IPS-18c (cell line): ENCODE measurements around the gene HVCN1.
A peak's percentile ranks its signal among the peaks of the same experiment; 100 is the strongest.
"Not testable (repeated sequence)": the region's sequence is repeated elsewhere in the genome, so short reads cannot be mapped to it uniquely, and the experiment has no call there.

ENCODE experiments used
- H3K4me3 ChIP-seq: 2 replicates; pipeline ENCODE4 v1.7.0; 2013; ENCODE audit warnings: low read depth, mild to moderate bottlenecking, low read length, moderate library complexity; ENCODE audit not compliant: insufficient read depth
- H3K9me3 ChIP-seq: one replicate; pipeline ENCODE4 v1.6.1; 2013; ENCODE audit warnings: mild to moderate bottlenecking, low read length, moderate library complexity; ENCODE audit not compliant: control insufficient read depth, insufficient read depth

The HVCN1 gene, protein sequence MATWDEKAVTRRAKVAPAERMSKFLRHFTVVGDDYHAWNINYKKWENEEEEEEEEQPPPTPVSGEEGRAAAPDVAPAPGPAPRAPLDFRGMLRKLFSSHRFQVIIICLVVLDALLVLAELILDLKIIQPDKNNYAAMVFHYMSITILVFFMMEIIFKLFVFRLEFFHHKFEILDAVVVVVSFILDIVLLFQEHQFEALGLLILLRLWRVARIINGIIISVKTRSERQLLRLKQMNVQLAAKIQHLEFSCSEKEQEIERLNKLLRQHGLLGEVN

DNA sequence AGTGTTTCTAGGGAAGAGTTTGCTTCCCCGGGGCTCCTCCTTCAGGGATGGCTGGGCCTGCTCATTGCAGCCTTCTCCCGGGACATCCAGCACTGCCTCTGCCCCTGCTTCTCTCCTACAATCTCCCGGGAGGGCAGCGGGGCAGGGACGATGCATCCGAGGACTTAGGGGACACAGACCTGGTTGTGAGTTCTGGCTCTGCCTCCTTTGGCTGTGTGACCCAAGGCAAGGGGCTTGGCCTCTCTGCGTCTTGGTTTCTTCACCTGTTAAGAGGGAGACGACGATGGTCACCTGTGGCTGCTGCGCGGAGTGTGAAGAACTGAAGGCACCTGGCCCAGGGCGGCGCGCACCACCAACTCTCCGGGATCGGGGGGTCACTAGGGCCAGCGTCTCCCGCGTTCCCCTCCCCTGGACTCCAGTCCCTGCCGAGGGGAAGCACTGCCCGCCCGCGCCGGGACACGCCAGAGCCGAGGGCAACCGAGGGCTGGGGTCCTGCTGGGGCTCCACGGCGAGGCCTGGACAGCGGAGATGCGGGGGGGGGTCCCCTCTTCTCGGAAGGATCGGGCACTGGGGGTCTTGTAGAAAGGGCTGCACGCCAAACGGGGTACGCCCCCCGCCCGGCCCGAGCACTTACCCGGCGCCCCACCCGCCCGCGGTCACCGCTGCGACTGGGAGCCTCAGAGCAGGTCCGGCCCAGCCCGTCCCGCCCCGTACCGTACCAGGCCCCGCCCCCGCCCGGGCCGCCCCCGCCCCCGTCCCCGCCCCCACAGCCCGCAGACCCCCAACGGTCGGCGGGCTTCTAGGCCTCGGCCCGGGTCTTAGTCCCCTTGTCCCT is at the start of gene HVCN1:
HVCN1 (minus strand) TSS at position 670 of the 835 bp plus-strand sequence. CDS start 5,870 bp downstream, outside the sequence.
- Histone ChIP-seq H3K9me3 (no peaks in the 10 kb centered on the region), H3K4me3 (peak within 1 kb of the TSS; percentile 69)

DNA sequence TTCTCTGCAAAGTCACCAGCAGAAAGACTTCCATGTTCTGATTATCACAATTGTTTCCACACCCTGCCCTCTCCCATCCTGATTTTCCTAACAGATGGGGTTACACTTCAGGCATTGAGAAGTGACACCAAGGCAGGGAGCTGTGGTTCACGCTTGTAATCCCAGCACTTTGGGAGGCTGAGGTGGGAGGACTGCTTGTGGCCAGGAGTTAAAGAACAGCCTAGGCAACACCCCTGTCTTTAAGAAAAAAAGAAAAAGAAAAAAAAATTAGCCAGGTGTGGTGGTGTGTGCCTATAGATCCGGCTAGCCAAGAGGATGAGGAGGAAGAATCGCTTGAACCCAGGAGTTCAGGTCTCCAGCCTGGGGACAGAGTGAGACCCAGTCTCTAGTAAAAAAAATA is 48.6 kb upstream of the HVCN1 start:
- Histone ChIP-seq H3K9me3 (no peaks in the 10 kb centered on the region), H3K4me3 (no peak overlapping the region)

DNA sequence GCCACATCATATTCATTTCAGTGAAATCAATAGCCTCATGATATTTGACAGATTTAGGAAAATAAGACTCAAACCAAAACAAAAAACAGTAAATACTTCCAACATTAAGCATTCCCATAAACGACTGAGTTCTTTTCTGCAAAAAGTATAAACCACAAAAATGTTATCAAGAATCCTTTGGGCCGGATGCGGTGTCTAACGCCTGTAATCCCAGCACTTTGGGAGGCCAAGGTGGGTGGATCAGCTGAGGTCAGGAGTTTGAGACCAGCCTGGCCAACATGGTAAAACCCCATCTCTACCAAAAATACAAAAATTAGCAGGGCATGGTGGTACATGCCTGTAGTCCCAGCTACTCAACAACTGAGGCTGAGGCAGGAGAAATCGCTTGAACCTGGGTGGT is 48.1 kb upstream of the HVCN1 start:
- not testable (repeated sequence) for H3K9me3 ChIP-seq, H3K4me3 ChIP-seq

DNA sequence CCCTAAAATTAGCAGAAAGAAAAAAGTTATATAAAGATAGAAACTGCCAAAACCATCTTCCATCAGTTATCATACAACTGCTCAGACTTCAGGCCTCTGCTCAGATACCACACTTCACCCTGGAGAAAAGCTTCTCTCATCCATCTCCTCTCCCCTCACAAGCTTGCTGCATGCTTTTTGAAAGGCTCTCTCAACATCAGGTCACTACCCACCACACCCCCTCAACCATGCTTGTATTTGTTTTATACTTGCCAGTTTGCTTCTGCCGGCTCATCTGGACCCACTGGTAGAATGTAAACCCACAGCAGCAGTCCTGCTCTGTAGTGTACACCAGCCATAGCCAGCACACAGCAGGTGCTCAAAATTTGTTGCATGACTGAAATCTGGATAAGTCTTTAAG is 45.0 kb upstream of the HVCN1 start:
- no peaks in the 10 kb centered on the region for H3K9me3 ChIP-seq

DNA sequence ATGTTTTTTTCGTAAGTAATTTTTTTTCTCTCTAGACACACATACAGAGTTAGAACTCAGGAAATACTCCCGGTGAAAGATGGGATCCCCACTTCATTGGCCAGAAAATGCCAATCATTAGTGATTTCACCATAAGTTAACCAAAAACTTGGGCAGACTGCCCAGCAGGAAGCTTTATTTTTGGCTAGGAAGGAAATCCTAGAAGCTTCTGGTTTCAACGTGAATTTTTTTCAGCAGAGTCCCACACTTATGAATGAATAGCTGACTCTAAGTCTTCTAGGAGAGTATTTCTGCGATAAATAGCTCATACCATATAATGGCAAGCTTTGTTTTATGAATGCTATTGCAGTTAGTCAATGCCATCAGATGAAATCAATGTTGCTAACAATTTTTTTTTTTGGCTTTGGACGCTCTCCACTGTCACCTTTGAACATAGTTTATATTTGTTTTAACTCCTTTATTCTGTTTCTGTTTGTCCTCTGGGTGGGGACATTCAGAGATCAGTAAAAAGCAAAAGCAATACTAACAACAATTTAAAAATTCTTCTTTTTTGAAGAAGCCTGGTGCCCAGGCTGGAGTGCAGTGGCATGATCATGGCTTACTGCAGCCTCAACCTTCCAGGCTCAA is 44.3 kb upstream of the HVCN1 start:
- H3K9me3 ChIP-seq, result no peaks in the 10 kb centered on the region

More for the DNA sequence above, 45.0 kb upstream of the HVCN1 start:
- no peak overlapping the region for H3K4me3 ChIP-seq

DNA sequence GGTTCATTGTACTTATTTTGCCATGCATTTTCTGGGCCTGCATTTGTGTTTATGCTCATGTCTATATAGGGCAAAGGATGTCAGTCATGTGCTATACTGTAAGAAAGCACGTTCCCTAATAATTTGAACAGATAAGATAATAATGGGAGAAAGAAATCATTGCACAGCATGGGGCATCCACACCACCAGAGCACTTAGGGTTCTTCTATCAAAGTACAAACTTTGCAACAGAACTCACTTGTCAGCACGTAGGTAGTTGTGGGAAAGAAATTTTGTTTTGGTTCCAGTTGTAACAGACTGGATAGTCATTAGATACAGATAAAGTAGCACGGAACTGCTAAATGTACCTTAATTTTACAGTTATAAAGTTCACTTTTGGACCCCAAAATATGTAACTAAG is 43.7 kb upstream of the HVCN1 start:
- Histone ChIP-seq H3K4me3 (no peak overlapping the region), H3K9me3 (no peaks in the 10 kb centered on the region)

More for the DNA sequence above, 44.3 kb upstream of the HVCN1 start:
- H3K4me3 ChIP-seq, result no peak overlapping the region

DNA sequence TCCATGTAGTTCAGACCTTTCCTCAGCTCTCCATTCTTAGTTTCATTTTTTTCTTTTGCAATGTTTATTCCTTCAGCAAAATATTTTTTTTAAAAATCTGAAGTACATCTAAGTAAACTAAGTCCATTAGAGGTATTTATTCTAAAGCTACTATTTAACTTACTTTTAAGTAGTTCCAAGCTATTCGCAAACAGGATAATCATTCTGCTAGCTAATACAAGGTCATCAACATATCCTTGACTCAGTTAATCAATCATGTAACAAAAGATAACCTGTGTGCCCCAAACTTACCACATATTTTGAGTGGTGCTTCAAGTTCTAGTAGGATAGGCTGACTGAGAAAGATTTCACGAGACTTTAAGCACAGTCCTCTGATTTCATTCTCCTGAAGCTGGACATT is 42.6 kb upstream of the HVCN1 start:
- H3K4me3 ChIP-seq, result no peak overlapping the region

DNA sequence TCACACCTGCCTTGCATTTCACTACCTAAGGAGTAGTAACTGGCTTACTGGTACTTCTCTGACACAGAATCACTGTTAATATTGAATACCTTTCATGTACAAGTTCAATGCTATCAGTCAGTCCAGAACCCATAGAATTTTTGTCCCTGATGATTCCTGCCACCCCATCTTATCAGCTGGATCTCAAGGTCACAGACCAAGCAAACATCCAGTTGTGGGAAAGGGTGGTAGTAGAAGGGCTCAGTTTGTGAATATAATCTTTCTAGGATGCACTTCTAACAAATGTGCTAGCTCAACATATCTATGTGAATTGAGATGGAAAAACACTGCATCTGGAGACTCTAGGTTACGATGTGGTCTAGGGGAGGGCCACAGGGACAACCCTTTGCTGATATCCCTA is 39.7 kb upstream of the HVCN1 start:
- no peak overlapping the region for H3K4me3 ChIP-seq
- H3K9me3 ChIP-seq, result no peaks in the 10 kb centered on the region

More for the DNA sequence above, 42.6 kb upstream of the HVCN1 start:
- H3K9me3 ChIP-seq, result no peaks in the 10 kb centered on the region

DNA sequence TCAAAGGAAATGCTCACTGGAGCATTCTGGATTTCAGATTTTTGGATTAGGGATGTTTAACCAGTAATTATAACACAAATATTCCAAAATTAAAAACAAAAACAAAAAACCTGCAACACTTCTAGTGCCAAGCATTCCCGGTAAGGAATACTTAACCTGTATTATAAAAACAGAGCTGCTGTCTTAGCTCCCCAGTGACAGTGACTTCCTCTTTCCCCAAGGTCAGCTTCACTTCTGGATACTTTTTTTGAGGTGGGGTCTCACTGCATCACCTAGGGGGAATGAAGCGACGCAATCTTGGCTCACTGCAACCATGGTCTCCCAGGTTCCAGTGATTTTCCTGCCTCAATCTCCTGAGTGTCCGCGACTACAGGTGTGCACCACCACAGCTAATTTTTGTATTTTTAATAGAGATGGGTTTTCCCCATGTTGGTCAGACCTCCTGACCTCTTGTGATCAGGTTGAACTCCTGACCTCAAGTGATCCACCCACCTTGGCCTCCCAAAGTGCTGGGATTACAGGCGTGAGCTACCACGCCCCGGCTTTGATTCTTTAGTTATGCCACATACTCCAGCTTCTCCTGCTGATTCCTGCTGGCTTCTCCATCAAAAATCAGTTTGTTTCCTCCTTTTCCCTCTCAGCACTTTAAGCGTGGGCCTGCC is 37.9 kb upstream of the HVCN1 start:
- Histone ChIP-seq H3K4me3 (no peak overlapping the region), H3K9me3 (no peaks in the 10 kb centered on the region)

DNA sequence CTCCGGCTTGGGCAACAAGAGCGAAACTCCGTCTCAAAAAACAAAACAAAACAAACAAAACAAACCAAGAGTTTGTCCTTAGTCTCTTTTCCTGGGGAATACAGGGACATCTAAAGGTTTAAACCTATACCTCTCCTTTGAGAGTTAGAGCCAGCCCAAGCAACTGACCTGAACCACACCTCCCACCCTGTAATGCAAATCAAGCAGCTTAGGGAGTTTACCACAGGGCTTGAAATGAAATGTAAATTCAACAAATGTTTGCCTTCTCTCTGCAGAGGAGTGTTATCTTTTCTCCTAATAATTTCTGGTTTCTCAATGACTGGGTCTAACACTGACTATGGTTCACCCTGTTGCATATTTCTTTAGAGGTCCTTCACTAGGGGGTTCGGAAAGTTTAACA is 37.1 kb upstream of the HVCN1 start:
- Histone ChIP-seq H3K9me3 (no peaks in the 10 kb centered on the region), H3K4me3 (no peak overlapping the region)

DNA sequence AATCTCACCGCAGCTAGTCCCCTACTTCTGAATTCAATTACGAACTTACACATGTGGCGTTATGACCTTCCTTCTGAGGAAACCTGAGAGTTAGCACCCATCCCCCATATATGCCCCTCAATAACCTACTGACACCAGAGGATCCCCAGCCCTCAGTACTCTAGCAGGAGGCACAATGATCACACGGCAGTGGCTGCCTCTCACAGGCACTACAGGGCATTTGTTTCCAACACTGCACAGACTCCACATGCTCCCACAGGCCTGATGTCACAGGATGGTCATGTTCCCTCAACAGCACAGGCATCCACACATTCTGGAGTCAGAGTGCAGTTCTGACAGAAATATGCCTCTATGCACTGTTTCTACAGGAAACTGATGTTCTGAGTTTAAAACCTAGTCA is 36.4 kb upstream of the HVCN1 start:
- Histone ChIP-seq H3K9me3 (no peaks in the 10 kb centered on the region), H3K4me3 (no peak overlapping the region)

DNA sequence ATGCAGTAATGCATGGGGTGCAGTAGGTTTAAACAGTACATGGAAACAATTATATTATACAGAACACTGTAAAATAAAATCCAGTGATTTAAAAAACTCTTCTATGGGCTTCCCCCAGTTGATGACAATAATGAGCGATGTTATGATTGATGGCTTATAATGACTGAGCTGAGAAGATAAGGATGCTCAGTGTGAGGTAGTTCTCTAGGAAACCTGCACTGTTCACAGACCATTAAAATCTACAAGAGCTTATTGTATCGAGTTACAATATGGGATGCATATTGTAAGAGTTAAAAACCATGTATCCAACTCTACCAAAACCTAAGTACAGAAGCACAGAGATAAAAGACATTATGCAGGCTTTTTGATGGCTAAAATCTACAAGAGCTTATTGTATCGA is 34.0 kb upstream of the HVCN1 start:
- H3K4me3 ChIP-seq, H3K9me3 ChIP-seq: not testable (repeated sequence)

DNA sequence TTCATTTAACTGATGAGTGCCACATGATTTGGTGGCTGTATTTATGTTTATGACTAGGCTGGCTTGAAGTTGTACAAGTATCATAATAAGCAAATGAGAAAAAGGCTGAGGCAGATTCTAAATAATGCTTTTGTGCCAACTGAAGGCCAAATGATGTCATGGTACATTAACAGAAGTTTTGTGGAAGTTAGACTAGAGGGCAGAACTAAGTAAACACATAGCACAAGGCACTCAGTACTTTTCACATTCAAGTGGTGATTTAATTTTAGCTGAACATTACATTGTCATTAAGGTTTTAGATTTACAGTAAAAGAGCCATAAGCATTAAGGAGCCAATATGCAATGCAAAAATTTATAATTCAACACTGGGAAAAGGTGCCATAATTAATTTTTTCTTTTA is 32.7 kb upstream of the HVCN1 start:
- Histone ChIP-seq H3K4me3 (no peak overlapping the region), H3K9me3 (no peaks in the 10 kb centered on the region)

DNA sequence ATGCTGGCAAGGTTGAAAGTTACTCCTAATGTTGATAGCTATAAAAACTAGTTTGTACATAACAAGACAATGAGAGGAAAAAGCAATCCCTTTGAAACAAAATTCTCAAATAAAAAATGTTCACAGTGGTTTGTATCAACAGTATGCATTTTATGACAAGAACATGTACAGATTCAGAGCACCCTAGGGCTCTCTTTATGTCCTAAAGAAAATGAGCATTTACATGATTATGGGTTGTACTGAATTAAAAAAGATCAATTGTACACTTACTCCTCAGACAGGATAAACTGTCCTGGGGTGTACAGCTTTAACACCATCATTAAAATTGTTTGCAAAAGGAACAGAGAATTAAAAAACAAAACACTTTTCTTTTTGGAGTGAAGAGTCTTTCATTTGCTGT is 31.6 kb upstream of the HVCN1 start:
- no peak overlapping the region for H3K4me3 ChIP-seq

DNA sequence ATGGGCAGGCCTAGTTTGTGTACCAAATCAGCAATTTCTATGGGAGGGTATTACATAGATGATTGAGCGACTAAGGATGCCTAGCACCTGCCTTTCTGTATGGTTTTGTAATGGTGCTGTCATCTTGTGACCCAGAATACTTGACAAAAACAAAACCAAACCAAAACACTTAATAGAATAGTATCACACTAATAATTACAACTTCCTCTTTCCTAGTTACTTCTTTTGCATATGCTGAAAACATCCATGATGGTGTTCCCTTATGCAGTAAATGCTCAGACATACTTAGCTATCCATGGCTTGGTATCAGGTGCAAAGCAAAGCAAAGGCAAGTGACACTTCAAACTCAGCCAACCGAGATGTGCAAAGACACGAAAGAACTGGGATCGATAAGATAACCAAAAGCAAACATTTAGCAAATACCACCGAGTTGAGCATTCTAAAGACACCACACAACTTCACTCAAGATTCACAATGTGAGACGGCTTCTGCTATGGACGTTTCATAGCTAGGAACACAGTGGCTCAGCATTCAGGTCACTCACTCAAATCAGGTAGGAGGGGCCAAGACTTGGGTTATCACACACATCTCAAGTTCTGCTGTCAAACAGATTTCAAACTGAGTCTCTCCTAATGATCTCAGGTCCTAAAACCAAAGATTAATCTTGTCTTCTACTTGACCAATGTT is 29.4 kb upstream of the HVCN1 start:
- H3K4me3 ChIP-seq, result no peak overlapping the region
- H3K9me3 ChIP-seq, result no peaks in the 10 kb centered on the region

More for the DNA sequence above, 31.6 kb upstream of the HVCN1 start:
- no peaks in the 10 kb centered on the region for H3K9me3 ChIP-seq

DNA sequence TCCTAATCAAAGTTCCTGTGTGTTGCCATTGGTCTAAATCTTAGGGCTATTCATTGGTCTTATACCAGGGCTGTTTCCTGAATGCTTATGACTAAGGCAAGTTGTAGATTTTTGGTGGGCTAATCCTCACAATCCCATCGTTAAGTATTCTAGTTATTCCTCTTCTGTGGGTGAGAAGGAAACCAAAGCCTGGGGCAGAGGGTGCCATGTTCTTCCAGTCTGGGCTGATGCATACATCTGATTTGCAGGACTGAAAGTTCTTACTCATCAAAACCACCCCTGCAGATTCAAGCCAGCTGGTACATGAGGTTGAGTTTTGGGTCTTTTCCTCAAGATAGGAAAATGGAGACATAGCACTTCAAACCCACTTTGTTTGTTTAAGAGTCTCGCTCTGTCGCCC is 28.1 kb upstream of the HVCN1 start:
- Histone ChIP-seq H3K9me3 (peaks cover 2% of the 10 kb centered on the region), H3K4me3 (no peak overlapping the region)

DNA sequence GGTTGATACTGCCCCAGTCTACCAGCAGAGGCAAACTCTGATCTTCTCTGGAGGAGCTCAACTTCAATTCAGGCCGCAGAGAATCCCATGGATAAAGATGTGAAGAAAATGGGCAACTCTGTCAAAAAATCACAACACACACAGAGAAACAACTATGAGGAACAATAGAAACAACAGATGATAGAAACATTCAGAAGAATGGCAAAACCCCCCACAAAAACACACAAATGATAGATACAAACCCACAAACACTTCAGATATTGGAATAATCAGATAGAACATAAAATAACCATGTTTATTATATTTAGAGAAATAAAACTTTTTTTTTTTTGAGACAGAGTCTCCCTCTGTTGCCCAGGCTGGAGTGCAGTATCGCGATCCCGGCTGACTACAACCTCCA is 20.0 kb upstream of the HVCN1 start:
- peaks cover 2% of the 10 kb centered on the region for H3K9me3 ChIP-seq
- H3K4me3 ChIP-seq, result no peak overlapping the region
